SK-N-SH (cell line): ENCODE data around the gene AFAP1. TPM values are rescaled to one million over a fixed set of nuclear protein-coding genes. Genes with fewer than 3 reads are reported as not detected.

ENCODE experiments used
- CTCF ChIA-PET: fragments of 300-600, 350-600 bp; formaldehyde crosslinking; extraction: SDS; loops from one replicate; lab custom pipeline; 2021; lab: Yijun Ruan, JAX
- POLR2A ChIA-PET: fragments of 350-600 bp; sonication (Branson Sonifier 250); formaldehyde crosslinking; extraction: SDS; loops from one replicate; lab custom pipeline; 2020; ENCODE audit warnings: antibody characterized with exemption, inconsistent platforms; lab: Yijun Ruan, JAX
- DNase-seq: peaks from one replicate; pipeline ENCODE4 v3.0.0; 2012
- H2AFZ ChIP-seq: fragments of 200-600 bp; sonication (generic); 2 replicates; pipeline ENCODE4 v1.8.1; 2016; ENCODE audit warnings: antibody characterized with exemption, mild to moderate bottlenecking, low read depth
- H3F3A ChIP-seq: fragments of 200-600 bp; sonication (generic); replicated peaks from 2 replicates; pipeline ENCODE3; 2016; ENCODE audit warnings: antibody characterized with exemption, mild to moderate bottlenecking; ENCODE audit not compliant: insufficient read depth
- H3K27ac ChIP-seq, 2 experiments: fragments of 200-500 bp in 1 of 2; fragments of 200-600 bp in 1 of 2; sonication (Bioruptor generic) in 1 of 2; sonication (generic), shearing (Covaris generic) in 1 of 2; 2 replicates each; pipeline versions ENCODE4 v1.5.1 to v1.6.1; 2014 to 2016; ENCODE audit warnings: low read depth in 2 of 2, inconsistent platforms in 1 of 2, low read length in 1 of 2, mild to moderate bottlenecking in 1 of 2, mixed read lengths in 1 of 2
- H3K27me3 ChIP-seq: fragments of 200-600 bp; sonication (generic), shearing (Covaris generic); 2 replicates; pipeline ENCODE4 v1.6.1; 2016; ENCODE audit warnings: mixed run types; ENCODE audit not compliant: insufficient read depth
- H3K36me3 ChIP-seq, 2 experiments: fragments of 200-500 bp in 1 of 2; fragments of 200-600 bp in 1 of 2; sonication (Bioruptor generic) in 1 of 2; sonication (generic) in 1 of 2; replicated peaks in 1 of 2; 2 replicates each; pipeline versions ENCODE3 to v1.5.1; 2014 to 2016; ENCODE audit warnings: low read length in 1 of 2, mild to moderate bottlenecking in 1 of 2; ENCODE audit not compliant: insufficient read depth in 2 of 2, control insufficient read depth in 1 of 2
- H3K4me1 ChIP-seq, 2 experiments: fragments of 200-500 bp in 1 of 2; fragments of 200-600 bp in 1 of 2; sonication (Bioruptor generic) in 1 of 2; sonication (generic), shearing (Covaris generic) in 1 of 2; 2 replicates each; pipeline versions ENCODE4 v1.5.1 to v1.6.1; 2014 to 2016; ENCODE audit warnings: low read depth in 1 of 2, low read length in 1 of 2, mixed run types in 1 of 2; ENCODE audit not compliant: insufficient read depth in 2 of 2, control insufficient read depth in 1 of 2
- H3K4me2 ChIP-seq: fragments of 200-600 bp; sonication (generic), shearing (Covaris generic); 2 replicates; pipeline ENCODE4 v1.6.1; 2017; ENCODE audit warnings: mixed run types
- H3K4me3 ChIP-seq, 2 experiments: fragments of 200-500 bp in 1 of 2; fragments of 200-600 bp in 1 of 2; sonication (Bioruptor generic) in 1 of 2; sonication (generic), shearing (Covaris generic) in 1 of 2; 2 replicates each; pipeline versions ENCODE4 v1.5.1 to v1.8.1; 2014 to 2016; ENCODE audit warnings: low read depth in 2 of 2, inconsistent platforms in 1 of 2, low read length in 1 of 2, mild to moderate bottlenecking in 1 of 2, mixed read lengths in 1 of 2, moderate library complexity in 1 of 2
- H3K79me2 ChIP-seq: fragments of 200-600 bp; sonication (generic); 2 replicates; pipeline ENCODE4 v1.8.1; 2017; ENCODE audit warnings: mild to moderate bottlenecking; ENCODE audit not compliant: insufficient read depth
- H3K9ac ChIP-seq: fragments of 200-600 bp; sonication (generic); 2 replicates; pipeline ENCODE4 v1.6.1; 2017; ENCODE audit warnings: mixed run types
- H3K9me2 ChIP-seq: fragments of 200-600 bp; sonication (generic); 2 replicates; pipeline ENCODE4 v1.6.1; 2017; ENCODE audit warnings: mixed run types
- H3K9me3 ChIP-seq: fragments of 200-600 bp; sonication (generic); 2 replicates; pipeline ENCODE4 v1.6.1; 2017; ENCODE audit warnings: mixed run types, mild to moderate bottlenecking, moderate library complexity
- H4K20me1 ChIP-seq: fragments of 200-600 bp; sonication (generic); 2 replicates; pipeline ENCODE4 v1.6.1; 2017; ENCODE audit warnings: mild to moderate bottlenecking, mixed run types; ENCODE audit not compliant: insufficient read depth
- EP300 ChIP-seq, 2 experiments: IDR thresholded peaks; 2 replicates each; pipeline versions ENCODE4 v1.4.0 to v1.6.1; 2012; ENCODE audit warnings: borderline replicate concordance in 1 of 2, low read depth in 1 of 2, low read length in 1 of 2
- FOSL2 ChIP-seq: IDR thresholded peaks from 2 replicates; pipeline ENCODE4 v1.4.0; 2012; ENCODE audit warnings: low read depth, mild to moderate bottlenecking, moderate library complexity, borderline replicate concordance
- FOXJ3 ChIP-seq: sonication (generic); formaldehyde crosslinking; IDR thresholded peaks from 2 replicates; pipeline ENCODE4 v1.5.1; 2020; ENCODE audit warnings: mild to moderate bottlenecking, missing genetic modification reagents
- GABPA ChIP-seq: IDR thresholded peaks from 2 replicates; pipeline ENCODE4 v1.4.0; 2012; ENCODE audit warnings: low read depth, mild to moderate bottlenecking
- NFIC ChIP-seq: IDR thresholded peaks from 2 replicates; pipeline ENCODE4 v1.4.0; 2012; ENCODE audit warnings: borderline replicate concordance
- POLR2AphosphoS5 ChIP-seq: IDR thresholded peaks from 2 replicates; pipeline ENCODE4 v1.6.1; 2012; ENCODE audit warnings: low read depth, low read length
- RAD21 ChIP-seq: IDR thresholded peaks from 2 replicates; pipeline ENCODE4 v1.6.1; 2012; ENCODE audit warnings: mild to moderate bottlenecking, low read length
- RFX5 ChIP-seq: IDR thresholded peaks from 2 replicates; pipeline ENCODE4 v1.6.1; 2012; ENCODE audit warnings: mild to moderate bottlenecking, improper control_type of control experiment, low read length
- RXRA ChIP-seq: IDR thresholded peaks from 2 replicates; pipeline ENCODE4 v1.4.0; 2012; ENCODE audit warnings: low read depth, mild to moderate bottlenecking, borderline replicate concordance
- SIN3A ChIP-seq: IDR thresholded peaks from 2 replicates; pipeline ENCODE4 v1.6.1; 2012; ENCODE audit warnings: low read depth, mild to moderate bottlenecking, low read length, moderate library complexity, borderline replicate concordance
- TCF12 ChIP-seq: IDR thresholded peaks from 2 replicates; pipeline ENCODE4 v1.4.0; 2012
- TEAD4 ChIP-seq: IDR thresholded peaks from 2 replicates; pipeline ENCODE4 v1.4.0; 2012; ENCODE audit warnings: mild to moderate bottlenecking, borderline replicate concordance; ENCODE audit not compliant: insufficient read depth
- YY1 ChIP-seq: IDR thresholded peaks from 2 replicates; pipeline ENCODE4 v1.4.0; 2012; ENCODE audit warnings: low read depth, mild to moderate bottlenecking
- WGBS: methylation state at CpG from one replicate; pipeline ENCODE4 v1.1.6; 2017; ENCODE audit warnings: low lambda C conversion rate; 5-methylcytosine and 5-hydroxymethylcytosine counted together
- polyA plus RNA-seq, 3 experiments: library from polyadenylated mRNA; depleted of rRNA; stranded (reverse); fragments of >200 nt; gene quantifications; 2 replicates each; pipeline ENCODE4 v1.2.3, GENCODE V29; 2012
- TF ChIP-seq, protein P1 (sequence below): IDR thresholded peaks from 2 replicates; pipeline ENCODE4; 2012
- TF ChIP-seq, protein P2 (sequence below): IDR thresholded peaks from 2 replicates; pipeline ENCODE4 v1.6.1; 2012; ENCODE audit warnings: mild to moderate bottlenecking, low read depth, low read length, moderate library complexity

Gene AFAP1
- polyA plus RNA-seq, 1 of the 3 experiments (the other 2 are of a cell fraction): 67.9 TPM

DNA sequence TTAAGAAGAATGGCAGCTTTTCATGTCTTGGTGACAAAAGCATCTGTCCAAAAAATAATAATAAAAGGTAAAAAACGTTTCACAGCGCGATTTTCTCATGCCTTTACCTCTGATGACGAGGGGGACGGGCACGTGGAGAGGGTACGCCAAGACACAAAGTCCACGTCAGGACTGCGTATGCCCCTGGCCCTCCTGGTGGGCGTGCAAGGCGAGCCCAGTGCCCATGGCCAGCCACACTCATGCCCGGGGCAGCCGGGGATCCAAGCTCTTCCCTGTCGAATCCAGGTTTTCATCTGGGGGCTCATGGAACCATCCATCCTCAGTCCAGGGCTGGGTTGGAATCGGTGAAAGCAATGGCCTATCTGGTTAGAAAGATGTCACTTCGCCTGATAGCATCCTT, 176.6 kb downstream of the AFAP1 start:
- Histone ChIP-seq H3K4me3 (no peak overlapping the region), H3K27me3 (no peaks in the 10 kb centered on the region), H3K79me2 (peaks cover 85% of the 10 kb centered on the region), H3K36me3 (peaks cover 64 to 93% of the 10 kb centered on the region in 2 experiments), H3F3A (peaks cover 47% of the 10 kb centered on the region), H2AFZ (no peak overlapping the region), H3K9ac (no peak overlapping the region), H3K9me2 (no peaks in the 10 kb centered on the region)
- DNase-seq: no peak
- POLR2A ChIA-PET: no interaction called here
- no peak for TF ChIP-seq TCF12
- TF ChIP-seq RFX5: no peak
- no peak for TF ChIP-seq NFIC
- TF ChIP-seq, protein P1, sequence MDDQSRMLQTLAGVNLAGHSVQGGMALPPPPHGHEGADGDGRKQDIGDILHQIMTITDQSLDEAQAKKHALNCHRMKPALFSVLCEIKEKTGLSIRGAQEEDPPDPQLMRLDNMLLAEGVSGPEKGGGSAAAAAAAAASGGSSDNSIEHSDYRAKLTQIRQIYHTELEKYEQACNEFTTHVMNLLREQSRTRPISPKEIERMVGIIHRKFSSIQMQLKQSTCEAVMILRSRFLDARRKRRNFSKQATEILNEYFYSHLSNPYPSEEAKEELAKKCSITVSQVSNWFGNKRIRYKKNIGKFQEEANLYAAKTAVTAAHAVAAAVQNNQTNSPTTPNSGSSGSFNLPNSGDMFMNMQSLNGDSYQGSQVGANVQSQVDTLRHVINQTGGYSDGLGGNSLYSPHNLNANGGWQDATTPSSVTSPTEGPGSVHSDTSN: no peak
- no peak for TF ChIP-seq YY1
- no peak for TF ChIP-seq RAD21
- no peak for TF ChIP-seq GABPA
- no peak for TF ChIP-seq TEAD4
- no peak for TF ChIP-seq RXRA
- no peak for TF ChIP-seq FOSL2
- no peak for TF ChIP-seq SIN3A
- no peak for TF ChIP-seq POLR2AphosphoS5
- TF ChIP-seq, all 33 proteins: peak for 0
- CTCF ChIA-PET: interaction anchor here (1.3 to 7.4 kb wide), 9 partner anchors 22 to 223 kb away, joined by 4 to 135 read pairs (median 9); no protein-coding TSS in a partner anchor
- no peak overlapping the region for H3K4me2 ChIP-seq
- H3K27ac ChIP-seq: 0 out of 4 replicates have a peak overlapping the region, but pooled peaks of 1 of the 2 experiments have one; percentile 22
- WGBS: 87% methylated on average over 15 of the region's 16 CpGs
- no peaks in the 10 kb centered on the region for H3K9me3 ChIP-seq
- peaks cover 71% of the 10 kb centered on the region for H4K20me1 ChIP-seq
- peaks cover 0 to 8% of the 10 kb centered on the region in 2 experiments; a peak in 1 of 4 replicates for H3K4me1 ChIP-seq

DNA sequence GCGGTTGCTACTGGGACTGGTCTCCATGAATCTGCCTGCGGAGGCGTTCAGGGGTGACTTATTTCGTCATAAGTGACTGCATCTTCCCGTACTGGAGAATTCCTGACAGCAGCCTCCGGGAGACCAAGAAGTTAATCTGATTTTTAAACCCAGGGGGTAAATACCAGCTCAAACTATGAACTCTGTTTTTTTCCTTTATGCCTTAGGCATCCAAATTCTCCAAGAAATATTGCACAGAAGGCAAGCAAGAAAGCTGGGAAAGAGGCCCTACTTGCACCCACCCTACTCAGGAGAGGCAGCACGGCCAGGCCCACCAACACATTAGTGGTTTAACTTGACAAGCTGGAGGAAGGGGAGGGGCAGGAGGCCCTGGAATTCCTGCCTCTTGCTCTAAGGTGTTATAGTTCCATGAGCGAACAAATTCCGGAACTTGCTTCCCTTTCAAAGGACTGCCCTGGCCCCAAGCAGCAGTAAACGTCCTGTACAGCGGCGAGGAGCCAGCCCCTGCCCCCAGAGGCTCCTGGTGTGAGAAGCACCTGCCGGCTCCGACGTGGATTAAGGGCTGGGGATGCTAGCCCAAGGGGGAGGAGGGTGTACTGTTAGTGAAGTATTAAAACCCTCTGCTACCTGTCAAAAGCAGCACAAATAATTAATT, 177.2 kb downstream of the AFAP1 start:
- H3K79me2 ChIP-seq: peaks cover 79% of the 10 kb centered on the region

More for the DNA sequence above, 177.2 kb downstream of the AFAP1 start:
- POLR2A ChIA-PET: no interaction called here
- peak overlapping the region in 1 of 2 experiments; percentile 22; a peak in 2 of 4 replicates for H3K27ac ChIP-seq
- CTCF ChIA-PET: interaction anchor here (0.6 to 7.4 kb wide), 45 partner anchors 8 to 562 kb away, joined by 3 to 135 read pairs (median 5); no protein-coding TSS in a partner anchor
- peaks cover 69% of the 10 kb centered on the region for H4K20me1 ChIP-seq
- no peak overlapping the region for H3K4me2 ChIP-seq
- no peaks in the 10 kb centered on the region for H3K9me2 ChIP-seq
- H3K4me1 ChIP-seq: peaks cover 0 to 8% of the 10 kb centered on the region in 2 experiments; a peak in 1 of 4 replicates
- no peak overlapping the region for H2AFZ ChIP-seq
- 87% methylated on average over 13 of the region's 15 CpGs for WGBS
- H3K9ac ChIP-seq: no peak overlapping the region
- DNase-seq: no peak
- TF ChIP-seq FOSL2: no peak
- TF ChIP-seq, protein P2, sequence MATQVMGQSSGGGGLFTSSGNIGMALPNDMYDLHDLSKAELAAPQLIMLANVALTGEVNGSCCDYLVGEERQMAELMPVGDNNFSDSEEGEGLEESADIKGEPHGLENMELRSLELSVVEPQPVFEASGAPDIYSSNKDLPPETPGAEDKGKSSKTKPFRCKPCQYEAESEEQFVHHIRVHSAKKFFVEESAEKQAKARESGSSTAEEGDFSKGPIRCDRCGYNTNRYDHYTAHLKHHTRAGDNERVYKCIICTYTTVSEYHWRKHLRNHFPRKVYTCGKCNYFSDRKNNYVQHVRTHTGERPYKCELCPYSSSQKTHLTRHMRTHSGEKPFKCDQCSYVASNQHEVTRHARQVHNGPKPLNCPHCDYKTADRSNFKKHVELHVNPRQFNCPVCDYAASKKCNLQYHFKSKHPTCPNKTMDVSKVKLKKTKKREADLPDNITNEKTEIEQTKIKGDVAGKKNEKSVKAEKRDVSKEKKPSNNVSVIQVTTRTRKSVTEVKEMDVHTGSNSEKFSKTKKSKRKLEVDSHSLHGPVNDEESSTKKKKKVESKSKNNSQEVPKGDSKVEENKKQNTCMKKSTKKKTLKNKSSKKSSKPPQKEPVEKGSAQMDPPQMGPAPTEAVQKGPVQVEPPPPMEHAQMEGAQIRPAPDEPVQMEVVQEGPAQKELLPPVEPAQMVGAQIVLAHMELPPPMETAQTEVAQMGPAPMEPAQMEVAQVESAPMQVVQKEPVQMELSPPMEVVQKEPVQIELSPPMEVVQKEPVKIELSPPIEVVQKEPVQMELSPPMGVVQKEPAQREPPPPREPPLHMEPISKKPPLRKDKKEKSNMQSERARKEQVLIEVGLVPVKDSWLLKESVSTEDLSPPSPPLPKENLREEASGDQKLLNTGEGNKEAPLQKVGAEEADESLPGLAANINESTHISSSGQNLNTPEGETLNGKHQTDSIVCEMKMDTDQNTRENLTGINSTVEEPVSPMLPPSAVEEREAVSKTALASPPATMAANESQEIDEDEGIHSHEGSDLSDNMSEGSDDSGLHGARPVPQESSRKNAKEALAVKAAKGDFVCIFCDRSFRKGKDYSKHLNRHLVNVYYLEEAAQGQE: no peak
- no peak for TF ChIP-seq EP300 (IDR thresholded peaks at IDR 0.05; ENCODE audit: borderline replicate concordance in 1 of 2, low read depth in 1 of 2, low read length in 1 of 2)
- no peak for TF ChIP-seq FOXJ3 (CRISPR knock-in tag)
- peaks cover 44% of the 10 kb centered on the region for H3F3A ChIP-seq
- no peaks in the 10 kb centered on the region for H3K9me3 ChIP-seq
- H3K36me3 ChIP-seq: peaks cover 64 to 93% of the 10 kb centered on the region in 2 experiments
- H3K4me3 ChIP-seq: no peak overlapping the region
- no peaks in the 10 kb centered on the region for H3K27me3 ChIP-seq
